ENCODE measurements around the gene FSTL4. TPM values are rescaled to one million over a fixed set of nuclear protein-coding genes. Genes with fewer than 3 reads are reported as not detected.

FSTL4 gene
- total RNA-seq, 4 donors from 2014 or later: 0.18 to 0.27 (median 0.20) TPM; not detected in 1

DNA sequence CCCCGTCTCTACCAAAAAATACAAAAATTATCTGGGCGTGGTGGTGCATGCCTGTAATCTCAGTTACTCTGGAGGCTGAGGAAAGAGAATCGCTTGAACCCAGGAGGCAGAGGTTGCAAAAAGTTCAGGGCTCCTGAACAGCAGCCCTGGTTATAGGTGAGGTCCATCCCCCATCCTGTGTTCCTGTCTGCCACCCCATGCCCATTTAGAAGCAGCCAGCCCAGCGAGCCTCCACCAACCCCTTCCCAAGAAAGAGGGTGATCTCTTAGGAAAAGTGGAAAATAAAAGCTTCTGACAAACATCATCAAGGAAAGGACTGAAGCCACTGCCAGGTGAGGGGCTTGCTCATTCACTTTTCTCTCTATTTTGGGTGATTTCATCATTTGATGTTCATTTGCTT lies 55.8 kb downstream of the FSTL4 start:
- H3K4me1 ChIP-seq: no peaks in the 10 kb centered on the region
- in situ Hi-C loops (cut with MboI; ENCODE audit: low sequenced_read_pairs in 4 of 4): no loop called here
- no peaks in the 10 kb centered on the region for H3K36me3 ChIP-seq
- TF ChIP-seq, protein P1, sequence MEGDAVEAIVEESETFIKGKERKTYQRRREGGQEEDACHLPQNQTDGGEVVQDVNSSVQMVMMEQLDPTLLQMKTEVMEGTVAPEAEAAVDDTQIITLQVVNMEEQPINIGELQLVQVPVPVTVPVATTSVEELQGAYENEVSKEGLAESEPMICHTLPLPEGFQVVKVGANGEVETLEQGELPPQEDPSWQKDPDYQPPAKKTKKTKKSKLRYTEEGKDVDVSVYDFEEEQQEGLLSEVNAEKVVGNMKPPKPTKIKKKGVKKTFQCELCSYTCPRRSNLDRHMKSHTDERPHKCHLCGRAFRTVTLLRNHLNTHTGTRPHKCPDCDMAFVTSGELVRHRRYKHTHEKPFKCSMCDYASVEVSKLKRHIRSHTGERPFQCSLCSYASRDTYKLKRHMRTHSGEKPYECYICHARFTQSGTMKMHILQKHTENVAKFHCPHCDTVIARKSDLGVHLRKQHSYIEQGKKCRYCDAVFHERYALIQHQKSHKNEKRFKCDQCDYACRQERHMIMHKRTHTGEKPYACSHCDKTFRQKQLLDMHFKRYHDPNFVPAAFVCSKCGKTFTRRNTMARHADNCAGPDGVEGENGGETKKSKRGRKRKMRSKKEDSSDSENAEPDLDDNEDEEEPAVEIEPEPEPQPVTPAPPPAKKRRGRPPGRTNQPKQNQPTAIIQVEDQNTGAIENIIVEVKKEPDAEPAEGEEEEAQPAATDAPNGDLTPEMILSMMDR (IDR thresholded peaks at IDR 0.05 in 4 of 5, conservative IDR thresholded peaks at IDR 0.05 in 1 of 5): no peak
- TF ChIP-seq POLR2A (IDR thresholded peaks at IDR 0.05): no peak
- ATAC-seq: no peak
- intact Hi-C loops (cut with DNase I; ENCODE audit: low total_unique reads): no loop called here
- no peak overlapping the region for H3K27ac ChIP-seq
- H3K27me3 ChIP-seq: peaks cover 0 to 9% (median 3%) of the 10 kb centered on the region in 3 donors
- H3K9me3 ChIP-seq: no peaks in the 10 kb centered on the region
- no peak for DNase-seq
- H3K4me3 ChIP-seq: no peak overlapping the region

DNA sequence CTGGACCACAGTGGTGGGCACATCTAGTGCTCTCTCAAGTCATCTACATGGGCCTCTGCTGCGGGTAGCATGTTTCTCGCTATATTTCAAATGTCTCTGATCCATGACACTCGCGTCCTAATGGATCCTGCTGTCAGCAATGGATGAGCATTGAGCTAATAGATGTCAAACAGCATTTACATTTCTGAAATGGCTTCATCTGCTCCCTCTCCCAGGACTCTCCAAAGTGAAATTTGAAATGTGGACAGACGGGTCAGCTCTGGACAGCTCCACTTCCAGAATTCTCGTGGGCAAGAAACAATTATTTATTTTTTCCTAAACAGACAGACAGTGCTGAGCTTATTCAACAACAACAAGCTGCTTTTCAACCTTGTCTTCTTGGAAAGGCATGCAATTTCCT lies 58.1 kb downstream of the FSTL4 start:
- in situ Hi-C loops (cut with MboI; ENCODE audit: low sequenced_read_pairs in 4 of 4): no loop called here
- H3K27ac ChIP-seq: no peak overlapping the region
- intact Hi-C loops (cut with DNase I; ENCODE audit: low total_unique reads): no loop called here
- DNase-seq (no peak), ATAC-seq (no peak)
- H3K27me3 ChIP-seq: peaks cover 0 to 12% (median 3%) of the 10 kb centered on the region in 3 donors
- H3K4me3 ChIP-seq: no peak overlapping the region
- no peak for TF ChIP-seq POLR2A (IDR thresholded peaks at IDR 0.05)
- TF ChIP-seq, protein P1 (IDR thresholded peaks at IDR 0.05 in 4 of 5, conservative IDR thresholded peaks at IDR 0.05 in 1 of 5): no peak
- H3K9me3 ChIP-seq: no peaks in the 10 kb centered on the region
- H3K4me1 ChIP-seq: no peaks in the 10 kb centered on the region
- H3K36me3 ChIP-seq: no peaks in the 10 kb centered on the region

DNA sequence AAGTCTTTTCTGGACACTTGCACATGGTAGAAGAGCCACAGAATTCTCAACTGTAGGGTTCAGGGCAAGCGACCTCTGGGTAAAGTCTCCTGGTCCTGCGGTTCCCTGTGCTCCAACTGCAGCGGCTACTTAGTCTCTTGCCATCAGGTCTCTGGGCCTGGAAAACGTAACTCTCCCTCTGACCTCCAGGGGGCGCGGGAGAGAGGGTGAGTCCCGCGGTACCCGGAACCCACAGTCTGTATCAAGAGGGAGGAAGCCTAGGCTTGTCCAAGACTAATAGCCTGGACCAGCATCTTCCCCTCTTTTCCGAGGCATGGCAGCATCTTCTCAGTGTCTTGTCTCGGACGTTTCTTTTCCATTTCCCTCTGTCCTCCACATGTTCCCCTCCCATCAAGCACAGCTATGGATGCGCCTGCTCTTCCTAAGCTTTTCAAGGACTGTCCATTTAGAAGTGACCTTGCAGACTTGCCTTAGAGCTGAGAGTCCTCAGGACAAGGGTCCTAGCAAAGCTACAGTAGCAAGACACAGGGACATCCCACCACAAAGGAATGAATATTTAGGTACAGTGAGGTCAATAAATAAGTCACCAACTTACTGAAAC lies 59.3 kb downstream of the FSTL4 start:
- TF ChIP-seq, protein P1 (IDR thresholded peaks at IDR 0.05 in 4 of 5, conservative IDR thresholded peaks at IDR 0.05 in 1 of 5): peak in 4 of 5 experiments; percentile 14 to 51 (median 39)
- no peak for TF ChIP-seq POLR2A (IDR thresholded peaks at IDR 0.05)
- no peak for ATAC-seq
- Histone ChIP-seq H3K27me3 (peaks cover 0 to 12% (median 3%) of the 10 kb centered on the region in 3 donors), H3K4me1 (no peaks in the 10 kb centered on the region), H3K4me3 (no peak overlapping the region), H3K27ac (no peak overlapping the region), H3K36me3 (no peaks in the 10 kb centered on the region), H3K9me3 (no peaks in the 10 kb centered on the region)
- intact Hi-C loops (cut with DNase I; ENCODE audit: low total_unique reads) (no loop called here), in situ Hi-C loops (cut with MboI; ENCODE audit: low sequenced_read_pairs in 4 of 4) (no loop called here)
- DNase-seq: peak in 1 of 2 donors; percentile 15

DNA sequence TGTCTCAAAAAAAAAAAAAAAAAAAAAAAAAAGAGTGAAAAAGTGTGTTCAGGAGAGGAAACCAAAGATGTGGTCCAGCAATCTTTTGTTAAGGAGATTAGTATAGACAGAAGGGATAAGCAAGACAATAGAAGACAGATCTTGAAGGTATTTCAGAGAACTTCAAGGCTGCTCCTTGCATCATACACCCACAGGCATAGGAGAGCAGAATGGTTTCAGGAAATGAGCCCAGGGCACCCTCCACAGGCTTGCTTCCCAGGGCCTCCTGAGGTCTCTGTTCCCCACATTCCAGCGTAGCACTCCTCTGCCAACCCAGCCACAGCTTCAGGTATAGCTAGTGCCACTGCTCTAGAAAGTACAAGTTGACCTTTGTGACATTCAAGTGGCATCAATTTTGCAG lies 65.8 kb downstream of the FSTL4 start:
- DNase-seq: no peak
- ATAC-seq: no peak
- H3K9me3 ChIP-seq: no peaks in the 10 kb centered on the region
- intact Hi-C loops (cut with DNase I; ENCODE audit: low total_unique reads) (no loop called here), in situ Hi-C loops (cut with MboI; ENCODE audit: low sequenced_read_pairs in 4 of 4) (no loop called here)
- H3K4me1 ChIP-seq: no peaks in the 10 kb centered on the region
- no peak overlapping the region for H3K27ac ChIP-seq
- TF ChIP-seq, protein P1 (IDR thresholded peaks at IDR 0.05 in 4 of 5, conservative IDR thresholded peaks at IDR 0.05 in 1 of 5): no peak
- no peak for TF ChIP-seq POLR2A (IDR thresholded peaks at IDR 0.05)
- H3K27me3 ChIP-seq: peaks cover 0 to 2% (median 0%) of the 10 kb centered on the region in 3 donors
- H3K36me3 ChIP-seq: no peaks in the 10 kb centered on the region
- no peak overlapping the region for H3K4me3 ChIP-seq

DNA sequence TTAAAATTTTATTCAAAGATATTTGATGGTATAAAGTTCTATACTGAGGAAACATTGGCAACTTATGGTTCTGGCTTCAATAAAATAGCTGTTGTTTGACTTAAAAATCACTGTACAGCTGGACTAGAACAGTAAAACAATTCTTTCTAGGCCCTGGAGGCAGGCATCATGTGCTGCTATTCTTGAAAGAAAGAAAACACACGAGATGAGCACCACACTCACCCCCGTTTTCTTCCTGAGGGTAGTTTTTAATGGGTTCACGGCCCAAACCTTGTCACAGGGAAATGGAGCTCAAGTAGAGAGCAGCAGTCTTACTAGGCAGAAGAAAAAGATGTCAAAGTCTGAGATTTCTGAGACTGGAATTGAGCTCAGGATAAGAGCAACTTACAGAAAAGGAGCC lies 68.0 kb downstream of the FSTL4 start:
- intact Hi-C loops (cut with DNase I; ENCODE audit: low total_unique reads) (no loop called here), in situ Hi-C loops (cut with MboI; ENCODE audit: low sequenced_read_pairs in 4 of 4) (no loop called here)
- no peak for ATAC-seq
- H3K36me3 ChIP-seq: no peaks in the 10 kb centered on the region
- TF ChIP-seq, protein P1 (IDR thresholded peaks at IDR 0.05 in 4 of 5, conservative IDR thresholded peaks at IDR 0.05 in 1 of 5): no peak
- no peak for TF ChIP-seq POLR2A (IDR thresholded peaks at IDR 0.05)
- no peaks in the 10 kb centered on the region for H3K9me3 ChIP-seq
- no peaks in the 10 kb centered on the region for H3K27me3 ChIP-seq
- H3K27ac ChIP-seq: no peak overlapping the region
- DNase-seq: no peak
- H3K4me3 ChIP-seq: no peak overlapping the region
- H3K4me1 ChIP-seq: no peaks in the 10 kb centered on the region

All from gastrocnemius medialis (tissue), 4 donors.